Ishikawa (cell line): ENCODE data around the gene ATF6.

Source experiments
- CEBPB ChIP-seq: IDR thresholded peaks from 2 replicates; pipeline ENCODE4 v1.6.1; 2012
- CREB1 ChIP-seq: IDR thresholded peaks from 2 replicates; pipeline ENCODE4 v1.6.1; 2012; ENCODE audit warnings: low read depth
- EGR1 ChIP-seq: IDR thresholded peaks from 2 replicates; pipeline ENCODE4 v1.6.1; 2012
- EP300 ChIP-seq: IDR thresholded peaks from 2 replicates; pipeline ENCODE4 v1.6.1; 2012; ENCODE audit warnings: borderline replicate concordance
- FOXM1 ChIP-seq: IDR thresholded peaks from 2 replicates; pipeline ENCODE4 v1.6.1; 2012; ENCODE audit warnings: low read depth, borderline replicate concordance
- MAX ChIP-seq: IDR thresholded peaks from 2 replicates; pipeline ENCODE4 v1.6.1; 2012
- NFIC ChIP-seq: IDR thresholded peaks from 2 replicates; pipeline ENCODE4 v1.6.1; 2012
- RAD21 ChIP-seq: IDR thresholded peaks from 2 replicates; pipeline ENCODE4 v1.6.1; 2012; ENCODE audit warnings: low read depth
- REST ChIP-seq: IDR thresholded peaks from 2 replicates; pipeline ENCODE4 v1.6.1; 2012; ENCODE audit warnings: low read depth, mild to moderate bottlenecking
- TAF1 ChIP-seq: IDR thresholded peaks from 2 replicates; pipeline ENCODE4 v1.6.1; 2012; ENCODE audit warnings: low read depth, mild to moderate bottlenecking
- TCF12 ChIP-seq: IDR thresholded peaks from 2 replicates; pipeline ENCODE4 v1.6.1; 2012; ENCODE audit warnings: low read depth
- TEAD4 ChIP-seq: IDR thresholded peaks from 2 replicates; pipeline ENCODE4 v1.6.1; 2012
- USF1 ChIP-seq: IDR thresholded peaks from 2 replicates; pipeline ENCODE4 v1.6.1; 2012
- YY1 ChIP-seq: IDR thresholded peaks from 2 replicates; pipeline ENCODE4 v1.6.1; 2012; ENCODE audit warnings: low read depth
- ZBTB7A ChIP-seq: IDR thresholded peaks from 2 replicates; pipeline ENCODE4 v1.6.1; 2012; ENCODE audit warnings: low read depth

ATF6 gene

GRCh38 chr1:161810780-161811179 lies 44.7 kb downstream of the ATF6 start:
- TF ChIP-seq EGR1: no peak
- no peak for TF ChIP-seq NFIC
- no peak for TF ChIP-seq TEAD4
- TF ChIP-seq TAF1: no peak
- TF ChIP-seq CEBPB: no peak
- TF ChIP-seq MAX: no peak

- TF ChIP-seq TCF12: no peak
- no peak for TF ChIP-seq CEBPB
- TF ChIP-seq YY1: no peak
- TF ChIP-seq TEAD4: no peak
- TF ChIP-seq USF1: no peak
- no peak for TF ChIP-seq EGR1
- no peak for TF ChIP-seq REST
- TF ChIP-seq TAF1: no peak
- no peak for TF ChIP-seq MAX
- TF ChIP-seq ZBTB7A: no peak
- no peak for TF ChIP-seq CREB1
- no peak for TF ChIP-seq FOXM1
- TF ChIP-seq NFIC: no peak
- no peak for TF ChIP-seq RAD21
- no peak for TF ChIP-seq EP300
Measured at GRCh38 chr1:161816201-161816600, 50.1 kb downstream of the ATF6 start.

GRCh38 chr1:161817176-161817730 lies 51.1 kb downstream of the ATF6 start:
- TF ChIP-seq YY1: no peak
- TF ChIP-seq TEAD4: no peak
- no peak for TF ChIP-seq CEBPB
- no peak for TF ChIP-seq RAD21
- TF ChIP-seq REST: no peak
- TF ChIP-seq FOXM1: no peak
- no peak for TF ChIP-seq NFIC
- no peak for TF ChIP-seq EP300

GRCh38 chr1:161820914-161821313 lies 54.8 kb downstream of the ATF6 start:
- TF ChIP-seq EP300: no peak
- TF ChIP-seq REST: no peak
- no peak for TF ChIP-seq RAD21
- TF ChIP-seq CEBPB: no peak
- no peak for TF ChIP-seq TEAD4

- no peak for TF ChIP-seq EGR1
- TF ChIP-seq TEAD4: no peak
- TF ChIP-seq MAX: no peak
- no peak for TF ChIP-seq FOXM1
- no peak for TF ChIP-seq ZBTB7A
- no peak for TF ChIP-seq NFIC
- TF ChIP-seq USF1: no peak
- TF ChIP-seq REST: no peak
- TF ChIP-seq YY1: no peak
- no peak for TF ChIP-seq CEBPB
- TF ChIP-seq TCF12: no peak
- TF ChIP-seq EP300: no peak
- no peak for TF ChIP-seq CREB1
- no peak for TF ChIP-seq RAD21
- no peak for TF ChIP-seq TAF1
Measured at GRCh38 chr1:161824618-161825017, 58.5 kb downstream of the ATF6 start.
